ENCODE measurements around the gene C20orf96. TPM values are rescaled to one million over a fixed set of nuclear protein-coding genes. Genes with fewer than 3 reads are reported as not detected.

The C20orf96 gene
- total RNA-seq, 1 experiment from 2014 or later: 25.7 TPM

- H2AFZ ChIP-seq: no peak overlapping the region
- no peak overlapping the region for H3K4me3 ChIP-seq
- no peaks in the 10 kb centered on the region for H3K27me3 ChIP-seq (ENCODE audit: insufficient read depth, low read depth)
- H3F3A ChIP-seq (ENCODE audit: insufficient read depth, low read depth): no peaks in the 10 kb centered on the region; the same call in 1 of the 2 replicates
- no peaks in the 10 kb centered on the region for H3K4me1 ChIP-seq (replicated peaks; ENCODE audit: insufficient read depth)
- no peak overlapping the region for H3K27ac ChIP-seq
- H3K9me3 ChIP-seq (ENCODE audit: insufficient read depth, low read depth): no peaks in the 10 kb centered on the region
- H3K9me2 ChIP-seq (ENCODE audit: insufficient read depth): no peaks in the 10 kb centered on the region
- no peak for DNase-seq
- H3K4me2 ChIP-seq: no peak overlapping the region
- CTCF ChIA-PET: no interaction called here
- POLR2A ChIA-PET (ENCODE audit: unreplicated experiment): no interaction called here
- H4K20me1 ChIP-seq (ENCODE audit: insufficient read depth): no peaks in the 10 kb centered on the region
- BruUV-seq (replicated peaks): no TSS peak
- no peaks in the 10 kb centered on the region for H3K79me2 ChIP-seq (ENCODE audit: low read depth)
- no peak for TF ChIP-seq EZH2 (IDR thresholded peaks at IDR 0.05; ENCODE audit: low read depth)
- TF ChIP-seq, protein P1, sequence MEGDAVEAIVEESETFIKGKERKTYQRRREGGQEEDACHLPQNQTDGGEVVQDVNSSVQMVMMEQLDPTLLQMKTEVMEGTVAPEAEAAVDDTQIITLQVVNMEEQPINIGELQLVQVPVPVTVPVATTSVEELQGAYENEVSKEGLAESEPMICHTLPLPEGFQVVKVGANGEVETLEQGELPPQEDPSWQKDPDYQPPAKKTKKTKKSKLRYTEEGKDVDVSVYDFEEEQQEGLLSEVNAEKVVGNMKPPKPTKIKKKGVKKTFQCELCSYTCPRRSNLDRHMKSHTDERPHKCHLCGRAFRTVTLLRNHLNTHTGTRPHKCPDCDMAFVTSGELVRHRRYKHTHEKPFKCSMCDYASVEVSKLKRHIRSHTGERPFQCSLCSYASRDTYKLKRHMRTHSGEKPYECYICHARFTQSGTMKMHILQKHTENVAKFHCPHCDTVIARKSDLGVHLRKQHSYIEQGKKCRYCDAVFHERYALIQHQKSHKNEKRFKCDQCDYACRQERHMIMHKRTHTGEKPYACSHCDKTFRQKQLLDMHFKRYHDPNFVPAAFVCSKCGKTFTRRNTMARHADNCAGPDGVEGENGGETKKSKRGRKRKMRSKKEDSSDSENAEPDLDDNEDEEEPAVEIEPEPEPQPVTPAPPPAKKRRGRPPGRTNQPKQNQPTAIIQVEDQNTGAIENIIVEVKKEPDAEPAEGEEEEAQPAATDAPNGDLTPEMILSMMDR (conservative IDR thresholded peaks at IDR 0.05): no peak
- H3K36me3 ChIP-seq (ENCODE audit: low read depth): no peaks in the 10 kb centered on the region
- intact Hi-C loops (cut with micrococcal nuclease; ENCODE audit: unreplicated experiment): no loop called here
These were observed 6.4 kb downstream of the C20orf96 start for GRCh38 chr20:284172-284571.

DNA sequence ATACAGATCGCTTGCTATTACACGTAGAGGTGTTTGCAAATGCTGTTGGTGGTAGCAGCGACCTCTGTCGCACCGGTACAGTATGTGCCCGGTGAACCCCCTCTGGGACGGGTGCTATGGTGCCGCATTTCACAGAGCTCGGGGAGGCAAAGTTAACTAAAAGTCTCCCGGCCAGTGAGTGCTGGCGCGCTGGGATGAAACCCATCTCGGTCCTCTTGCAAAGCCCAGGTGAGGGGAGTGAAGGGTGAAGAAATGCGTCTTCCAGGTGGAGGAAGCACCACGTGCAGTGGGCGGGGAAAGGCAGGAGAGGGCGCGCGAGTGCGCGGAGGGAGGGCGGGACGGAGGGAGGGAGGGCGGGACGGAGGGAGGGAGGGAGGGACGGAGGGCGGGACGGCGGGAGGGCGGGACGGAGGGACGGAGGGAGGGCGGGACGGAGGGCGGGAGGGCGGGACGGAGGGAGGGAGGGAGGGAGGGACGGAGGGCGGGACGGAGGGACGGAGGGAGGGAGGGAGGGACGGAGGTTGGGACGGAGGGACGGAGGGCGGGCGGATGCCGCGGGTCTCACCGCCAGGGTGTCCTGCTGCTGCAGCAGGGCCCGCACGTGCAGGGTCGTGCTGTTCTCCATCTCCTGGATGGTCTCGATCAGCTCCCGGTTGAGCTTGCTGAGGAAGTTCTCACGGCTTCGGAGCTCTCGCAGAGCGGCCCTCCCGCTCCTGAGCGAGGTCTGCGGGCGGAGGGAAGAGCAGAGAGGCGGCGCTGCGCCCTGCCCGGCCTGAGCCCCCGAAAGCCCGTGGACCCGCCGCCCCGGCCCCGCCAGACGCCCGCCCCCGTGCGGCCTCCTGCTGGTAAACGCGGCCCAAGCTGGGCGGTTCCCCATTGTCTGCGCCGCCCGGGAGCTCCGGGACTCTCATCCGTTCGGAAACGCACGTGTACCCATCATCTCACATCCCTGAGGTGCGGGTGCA lies 11.7 kb downstream of the C20orf96 start:
- intact Hi-C loops (cut with micrococcal nuclease; ENCODE audit: unreplicated experiment): no loop called here
- Histone ChIP-seq H2AFZ (no peak overlapping the region), H3K27me3 (ENCODE audit: insufficient read depth, low read depth) (no peaks in the 10 kb centered on the region), H3K4me1 (replicated peaks; ENCODE audit: insufficient read depth) (no peaks in the 10 kb centered on the region), H3K9me3 (ENCODE audit: insufficient read depth, low read depth) (no peaks in the 10 kb centered on the region), H3F3A (ENCODE audit: insufficient read depth, low read depth) (peaks cover 6% of the 10 kb centered on the region; the same call in 1 of the 2 replicates), H3K27ac (no peak overlapping the region), H3K4me3 (no peak overlapping the region), H3K79me2 (ENCODE audit: low read depth) (no peaks in the 10 kb centered on the region), H3K36me3 (ENCODE audit: low read depth) (no peaks in the 10 kb centered on the region), H3K9me2 (ENCODE audit: insufficient read depth) (no peaks in the 10 kb centered on the region), H4K20me1 (ENCODE audit: insufficient read depth) (no peaks in the 10 kb centered on the region), H3K4me2 (no peak overlapping the region)
- ChIA-PET CTCF (no interaction called here), POLR2A (ENCODE audit: unreplicated experiment) (no interaction called here)
- TF ChIP-seq, protein P1 (conservative IDR thresholded peaks at IDR 0.05): no peak
- TF ChIP-seq EZH2 (IDR thresholded peaks at IDR 0.05; ENCODE audit: low read depth): no peak
- BruUV-seq (replicated peaks): no TSS peak
- no peak for DNase-seq

DNA sequence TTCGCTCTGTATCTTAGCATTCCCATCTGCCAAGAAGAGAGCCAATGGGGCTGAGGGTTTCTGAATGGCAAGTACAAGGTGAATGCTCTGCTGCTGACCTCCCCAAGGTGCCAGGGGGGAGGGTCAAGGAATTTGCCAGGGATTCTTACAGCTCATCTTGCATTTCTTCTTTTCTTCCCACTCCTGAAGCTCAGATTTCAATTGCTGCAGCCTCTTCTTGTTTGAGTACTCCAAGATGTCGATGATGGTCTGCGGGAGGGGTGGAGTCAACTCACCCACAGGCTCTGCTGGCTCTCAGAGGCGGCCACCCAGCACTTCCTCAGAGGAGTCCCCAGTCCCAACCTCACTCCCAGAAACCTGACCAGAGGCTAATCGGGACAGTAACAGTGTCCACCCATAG lies 12.4 kb downstream of the C20orf96 start:
- CTCF ChIA-PET: no interaction called here
- no peak overlapping the region for H2AFZ ChIP-seq

More for the DNA sequence above, 12.4 kb downstream of the C20orf96 start:
- Histone ChIP-seq H3K27ac (no peak overlapping the region), H3K36me3 (ENCODE audit: low read depth) (no peaks in the 10 kb centered on the region), H3F3A (ENCODE audit: insufficient read depth, low read depth) (peaks cover 6% of the 10 kb centered on the region; the same call in 1 of the 2 replicates), H3K4me1 (replicated peaks; ENCODE audit: insufficient read depth) (no peaks in the 10 kb centered on the region), H3K9me3 (ENCODE audit: insufficient read depth, low read depth) (no peaks in the 10 kb centered on the region), H3K27me3 (ENCODE audit: insufficient read depth, low read depth) (no peaks in the 10 kb centered on the region), H3K9me2 (ENCODE audit: insufficient read depth) (no peaks in the 10 kb centered on the region), H3K4me3 (no peak overlapping the region), H3K79me2 (ENCODE audit: low read depth) (no peaks in the 10 kb centered on the region), H3K4me2 (no peak overlapping the region), H4K20me1 (ENCODE audit: insufficient read depth) (no peaks in the 10 kb centered on the region)
- no peak for DNase-seq
- BruUV-seq (replicated peaks): no TSS peak
- POLR2A ChIA-PET (ENCODE audit: unreplicated experiment): interaction anchor here (0.6 kb wide), 1 partner anchor 9 kb away, joined by 11 read pairs; no protein-coding TSS in a partner anchor
- intact Hi-C loops (cut with micrococcal nuclease; ENCODE audit: unreplicated experiment): no loop called here
- TF ChIP-seq, protein P1 (conservative IDR thresholded peaks at IDR 0.05): no peak
- TF ChIP-seq EZH2 (IDR thresholded peaks at IDR 0.05; ENCODE audit: low read depth): no peak

Data from PC-9 (cell line).